GM21576 (cell line): Measurements from ENCODE around the gene ATP10A.

Source experiments
- ATAC-seq: cut with Tn5 transposase; IDR thresholded peaks from one replicate; pipeline ENCODE4 v1.9.1; 2021; ENCODE audit warnings: mild to moderate bottlenecking, moderate library complexity; ENCODE audit not compliant: unreplicated experiment

Gene ATP10A

GRCh38 chr15:25830844-25831451 is 32.2 kb downstream of the ATP10A start:
- ATAC-seq = no peak

- ATAC-seq = no peak
Observed at GRCh38 chr15:25829073-25829472, 34.1 kb downstream of the ATP10A start.

- ATAC-seq = no peak
Observed at GRCh38 chr15:25825207-25825606, 37.9 kb downstream of the ATP10A start.

- no peak for ATAC-seq
Observed at GRCh38 chr15:25824618-25825017, 38.5 kb downstream of the ATP10A start.

- no peak for ATAC-seq
Observed at GRCh38 chr15:25812845-25813244, 50.3 kb downstream of the ATP10A start.

- no peak for ATAC-seq
Observed at GRCh38 chr15:25812073-25812472, 51.1 kb downstream of the ATP10A start.

GRCh38 chr15:25811481-25811906 is 51.6 kb downstream of the ATP10A start:
- ATAC-seq = peak; percentile 93

GRCh38 chr15:25810631-25811091 is 52.5 kb downstream of the ATP10A start:
- no peak for ATAC-seq

GRCh38 chr15:25810154-25810553 is 53.0 kb downstream of the ATP10A start:
- ATAC-seq = no peak

GRCh38 chr15:25807063-25807462 is 56.1 kb downstream of the ATP10A start:
- no peak for ATAC-seq

- no peak for ATAC-seq
Observed at GRCh38 chr15:25805031-25805430, 58.1 kb downstream of the ATP10A start.

- ATAC-seq = no peak
Observed at GRCh38 chr15:25804451-25804850, 58.7 kb downstream of the ATP10A start.

- ATAC-seq = no peak
Observed at GRCh38 chr15:25803541-25803940, 59.6 kb downstream of the ATP10A start.

- ATAC-seq = no peak
Observed at GRCh38 chr15:25803036-25803435, 60.1 kb downstream of the ATP10A start.

- ATAC-seq = no peak
Observed at GRCh38 chr15:25802285-25802830, 60.8 kb downstream of the ATP10A start.

- ATAC-seq = no peak
Observed at GRCh38 chr15:25801586-25802284, 61.4 kb downstream of the ATP10A start.

- no peak for ATAC-seq
Observed at GRCh38 chr15:25800761-25801515, 62.2 kb downstream of the ATP10A start.

GRCh38 chr15:25799906-25800700 is 63.0 kb downstream of the ATP10A start:
- ATAC-seq = no peak

- no peak for ATAC-seq
Observed at GRCh38 chr15:25797936-25798901, 64.9 kb downstream of the ATP10A start.

- ATAC-seq = no peak
Observed at GRCh38 chr15:25797511-25797935, 65.6 kb downstream of the ATP10A start.
